Ovary (tissue), 9 donors: ENCODE data around the gene CENPO. TPM values are rescaled to one million over a fixed set of nuclear protein-coding genes. Genes with fewer than 3 reads are reported as not detected.

Source experiments
- DNase-seq, 5 donors: peaks; one replicate each; pipeline ENCODE4 v3.0.0-alpha.2; 2019 to 2020
- H3K27ac ChIP-seq, 2 donors: fragments of 200-600 bp; one replicate each; pipeline versions ENCODE4 v1.5.1 to v1.8.0; 2019 to 2022
- H3K27me3 ChIP-seq: fragments of 200-600 bp; one replicate; pipeline ENCODE4 v1.8.0; 2022
- H3K36me3 ChIP-seq: fragments of 200-600 bp; sonication (generic); one replicate; pipeline ENCODE4 v1.5.1; 2019
- H3K4me1 ChIP-seq: one replicate; pipeline ENCODE4 v1.8.1; 2013; ENCODE audit warnings: mild to moderate bottlenecking, moderate library complexity; ENCODE audit not compliant: insufficient read depth
- H3K4me3 ChIP-seq: fragments of 200-600 bp; sonication (generic); one replicate; pipeline ENCODE4 v1.5.1; 2017
- H3K9me3 ChIP-seq, 2 donors: fragments of 200-600 bp in 1 of 2; sonication (generic) in 1 of 2; one replicate each; pipeline versions ENCODE4 v1.5.1 to v1.8.1; 2013 to 2019; ENCODE audit warnings: mild to moderate bottlenecking in 1 of 2, moderate library complexity in 1 of 2
- EP300 ChIP-seq: sonication (generic); formaldehyde crosslinking; IDR thresholded peaks from one replicate; pipeline ENCODE4 v1.6.1; 2017; ENCODE audit warnings: antibody characterized with exemption
- POLR2A ChIP-seq: fragments of 450-650 bp; IDR thresholded peaks from one replicate; pipeline ENCODE4 v1.6.1; 2017; ENCODE audit warnings: antibody characterized with exemption, mild to moderate bottlenecking, moderate library complexity
- WGBS, 3 donors: extraction: QIAGEN DNeasy Blood & Tissue Kit in 1 of 3; methylation state at CpG; one replicate each; pipeline versions ENCODE4 v1.1.5 to v1.1.7; 2013 to 2017; 5-methylcytosine and 5-hydroxymethylcytosine counted together
- intact Hi-C, 4 donors: fragments of 100-400 bp; cut with DNase I; formaldehyde crosslinking; loops; one replicate each; pipeline versions ENCODE4 v1.11.0 to v1.15.1; 2022 to 2023
- polyA plus RNA-seq, 2 donors: library from polyadenylated mRNA; stranded (reverse); fragments of 200-250 nt in 1 of 2; fragments of 350-450 nt in 1 of 2; fragmentation: Illumina TruSeq in 1 of 2; extraction: RNeasy Lipid Tissue Mini Kit (QIAGEN cat#74804) in 1 of 2; gene quantifications; one replicate each; pipeline ENCODE4 v1.2.3, GENCODE V29; 2013 to 2014
- total RNA-seq, 7 donors: library from RNA; depleted of rRNA in 2 of 7; stranded (reverse); fragments of >200 nt in 2 of 7; fragmentation: NEBNext Ultra II Directional in 3 of 7; extraction: Animal tissue kit (Norgen Biotek cat#: 25700) in 3 of 7; gene quantifications; one replicate each; pipeline versions ENCODE4 v1.1.0 to v1.2.4, GENCODE V29; 2016 to 2023
- TF ChIP-seq, protein P1 (sequence below), 3 donors: fragments of 450-650 bp in 2 of 3; fragments of 200-600 bp in 1 of 3; IDR thresholded peaks; one replicate each; pipeline versions ENCODE4 v1.5.1 to v1.8.0; 2016 to 2022; ENCODE audit warnings: antibody characterized with exemption in 3 of 3, mild to moderate bottlenecking in 1 of 3
- donor health status: DM: no; HTN: no; CAD: no; lungs with moderate emphysema.
- donor health status: DM: no; HTN: no; CAD: no.
- donor health status: Bipolar disorder and iron deficiency.
- donor health status: DM: yes; HTN: yes; CAD: no.
- donor health status: DM: no; HTN: no; CAD: no.
- donor health status: DM: yes; HTN: yes; CAD: no.

CENPO gene
- total and polyA plus RNA-seq, 9 donors, result 1.0 to 4.7 (median 2.4) TPM

DNA sequence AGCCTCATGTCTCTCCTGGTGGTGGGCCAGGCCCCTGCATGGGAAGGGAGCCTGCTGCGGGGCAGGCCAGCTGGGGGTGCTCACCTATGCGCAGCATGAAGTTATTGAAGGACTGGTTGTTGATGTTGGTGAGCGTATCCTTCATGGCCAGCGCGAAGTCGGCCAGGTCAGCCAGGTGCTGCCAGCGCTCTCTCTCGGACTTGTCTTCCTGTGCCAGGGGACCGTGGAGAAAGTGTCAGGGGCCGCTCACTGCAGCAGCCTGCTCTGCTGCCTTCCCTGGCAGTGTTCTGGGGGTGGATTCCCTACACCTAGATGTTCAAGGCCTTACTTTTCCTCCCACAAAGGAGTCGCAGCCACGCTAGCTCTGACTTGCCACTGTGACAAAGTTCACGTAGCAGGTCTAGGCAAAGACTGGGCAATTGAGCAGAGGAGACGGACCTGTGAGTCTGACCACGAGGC lies 28.2 kb downstream of the CENPO start:
- Histone ChIP-seq H3K27me3 (no peaks in the 10 kb centered on the region), H3K4me3 (no peak overlapping the region), H3K27ac (no peak overlapping the region), H3K36me3 (peaks cover 3% of the 10 kb centered on the region), H3K9me3 (no peaks in the 10 kb centered on the region), H3K4me1 (peaks cover 2% of the 10 kb centered on the region)
- DNase-seq, result no peak
- TF ChIP-seq EP300 (no peak), POLR2A (no peak)
- TF ChIP-seq, protein P1, sequence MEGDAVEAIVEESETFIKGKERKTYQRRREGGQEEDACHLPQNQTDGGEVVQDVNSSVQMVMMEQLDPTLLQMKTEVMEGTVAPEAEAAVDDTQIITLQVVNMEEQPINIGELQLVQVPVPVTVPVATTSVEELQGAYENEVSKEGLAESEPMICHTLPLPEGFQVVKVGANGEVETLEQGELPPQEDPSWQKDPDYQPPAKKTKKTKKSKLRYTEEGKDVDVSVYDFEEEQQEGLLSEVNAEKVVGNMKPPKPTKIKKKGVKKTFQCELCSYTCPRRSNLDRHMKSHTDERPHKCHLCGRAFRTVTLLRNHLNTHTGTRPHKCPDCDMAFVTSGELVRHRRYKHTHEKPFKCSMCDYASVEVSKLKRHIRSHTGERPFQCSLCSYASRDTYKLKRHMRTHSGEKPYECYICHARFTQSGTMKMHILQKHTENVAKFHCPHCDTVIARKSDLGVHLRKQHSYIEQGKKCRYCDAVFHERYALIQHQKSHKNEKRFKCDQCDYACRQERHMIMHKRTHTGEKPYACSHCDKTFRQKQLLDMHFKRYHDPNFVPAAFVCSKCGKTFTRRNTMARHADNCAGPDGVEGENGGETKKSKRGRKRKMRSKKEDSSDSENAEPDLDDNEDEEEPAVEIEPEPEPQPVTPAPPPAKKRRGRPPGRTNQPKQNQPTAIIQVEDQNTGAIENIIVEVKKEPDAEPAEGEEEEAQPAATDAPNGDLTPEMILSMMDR (IDR thresholded peaks at IDR 0.05), result no peak
- WGBS, 3 donors, result 83 to 88% (median 88%) methylated on average over 15 of the region's 15 CpGs
- intact Hi-C loops, result loop anchor here in 1 of 4 donors (10.0 kb wide), 2 partner anchors 313 to 373 kb away; no protein-coding TSS in a partner anchor

DNA sequence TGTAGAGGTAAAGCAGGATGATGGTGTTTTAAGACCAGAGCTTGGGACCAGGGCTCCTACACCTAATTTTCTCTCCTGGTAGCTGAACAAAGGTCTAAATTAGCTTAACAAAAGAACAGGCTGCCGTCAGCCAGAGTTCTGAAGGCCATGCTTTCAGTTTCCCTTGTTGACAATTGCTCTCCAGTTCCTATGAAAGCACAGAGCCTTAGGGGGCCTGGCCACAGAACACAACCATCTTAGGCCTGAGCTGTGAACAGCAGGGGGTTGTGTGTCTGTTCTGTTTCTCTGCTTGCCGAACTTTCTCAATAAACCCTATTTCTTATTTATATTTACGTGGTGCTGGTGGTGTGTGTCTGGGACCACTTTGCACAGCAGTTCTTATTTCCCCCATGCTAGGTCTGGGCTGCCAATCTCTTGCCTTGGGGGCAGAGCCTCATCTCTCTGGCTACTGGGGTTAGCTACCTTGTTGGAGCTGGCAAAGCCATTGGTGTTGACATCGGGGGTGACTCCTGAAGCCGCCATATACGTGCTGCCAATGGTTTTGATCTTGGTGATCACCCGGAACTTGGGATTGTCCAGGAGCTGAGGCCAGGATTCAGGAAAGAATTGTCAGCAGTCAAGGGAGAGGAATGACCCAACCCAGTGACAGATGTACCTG lies 29.0 kb downstream of the CENPO start:
- no peaks in the 10 kb centered on the region for H3K27me3 ChIP-seq
- TF ChIP-seq, protein P1 (IDR thresholded peaks at IDR 0.05), result no peak
- no peak for TF ChIP-seq POLR2A
- TF ChIP-seq EP300, result no peak
- intact Hi-C loops, result loop anchor here in 1 of 4 donors (10.0 kb wide), 2 partner anchors 313 to 373 kb away; no protein-coding TSS in a partner anchor
- H3K4me3 ChIP-seq, result no peak overlapping the region
- peaks cover 3% of the 10 kb centered on the region for H3K36me3 ChIP-seq
- no peak for DNase-seq
- H3K27ac ChIP-seq, result no peak overlapping the region
- WGBS, 3 donors, result 80 to 87% (median 83%) methylated on average over 7 of the region's 7 CpGs
- H3K9me3 ChIP-seq, result no peaks in the 10 kb centered on the region
- peaks cover 2% of the 10 kb centered on the region for H3K4me1 ChIP-seq

DNA sequence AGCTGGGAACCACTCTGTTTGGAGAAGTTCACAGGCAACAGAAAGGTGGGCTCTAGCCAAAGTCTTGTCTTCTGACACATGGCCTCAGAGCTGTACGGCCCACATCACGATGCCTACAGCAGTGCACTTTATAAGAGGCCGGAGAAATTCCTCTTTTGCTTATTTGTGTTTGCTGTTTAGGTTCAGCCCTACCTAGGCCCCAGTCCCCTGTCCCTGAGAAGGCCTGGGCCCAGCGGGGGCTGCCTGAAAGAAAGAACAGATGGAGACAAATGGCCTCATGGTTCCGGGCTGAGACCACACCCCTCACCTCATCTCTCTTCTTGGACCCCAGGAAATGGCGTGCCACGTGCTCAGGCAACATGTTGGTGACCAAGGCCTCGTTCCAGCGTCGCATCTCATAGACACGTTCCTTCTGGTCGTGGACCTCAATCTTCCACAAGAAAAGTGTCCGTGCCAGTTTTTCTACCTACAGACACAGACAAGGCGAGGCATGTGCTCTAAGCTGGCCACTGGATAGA lies 30.9 kb downstream of the CENPO start:
- 93 to 96% (median 95%) methylated on average over 14 of the region's 14 CpGs for WGBS, 3 donors
- Histone ChIP-seq H3K27me3 (no peaks in the 10 kb centered on the region), H3K4me1 (no peaks in the 10 kb centered on the region), H3K36me3 (peaks cover 3% of the 10 kb centered on the region), H3K9me3 (no peaks in the 10 kb centered on the region), H3K27ac (no peak overlapping the region), H3K4me3 (no peak overlapping the region)
- no peak for TF ChIP-seq POLR2A
- no peak for TF ChIP-seq EP300
- TF ChIP-seq, protein P1 (IDR thresholded peaks at IDR 0.05), result no peak
- intact Hi-C loops, result loop anchor here in 1 of 4 donors (10.0 kb wide), 2 partner anchors 311 to 371 kb away; no protein-coding TSS in a partner anchor
- DNase-seq, result no peak

DNA sequence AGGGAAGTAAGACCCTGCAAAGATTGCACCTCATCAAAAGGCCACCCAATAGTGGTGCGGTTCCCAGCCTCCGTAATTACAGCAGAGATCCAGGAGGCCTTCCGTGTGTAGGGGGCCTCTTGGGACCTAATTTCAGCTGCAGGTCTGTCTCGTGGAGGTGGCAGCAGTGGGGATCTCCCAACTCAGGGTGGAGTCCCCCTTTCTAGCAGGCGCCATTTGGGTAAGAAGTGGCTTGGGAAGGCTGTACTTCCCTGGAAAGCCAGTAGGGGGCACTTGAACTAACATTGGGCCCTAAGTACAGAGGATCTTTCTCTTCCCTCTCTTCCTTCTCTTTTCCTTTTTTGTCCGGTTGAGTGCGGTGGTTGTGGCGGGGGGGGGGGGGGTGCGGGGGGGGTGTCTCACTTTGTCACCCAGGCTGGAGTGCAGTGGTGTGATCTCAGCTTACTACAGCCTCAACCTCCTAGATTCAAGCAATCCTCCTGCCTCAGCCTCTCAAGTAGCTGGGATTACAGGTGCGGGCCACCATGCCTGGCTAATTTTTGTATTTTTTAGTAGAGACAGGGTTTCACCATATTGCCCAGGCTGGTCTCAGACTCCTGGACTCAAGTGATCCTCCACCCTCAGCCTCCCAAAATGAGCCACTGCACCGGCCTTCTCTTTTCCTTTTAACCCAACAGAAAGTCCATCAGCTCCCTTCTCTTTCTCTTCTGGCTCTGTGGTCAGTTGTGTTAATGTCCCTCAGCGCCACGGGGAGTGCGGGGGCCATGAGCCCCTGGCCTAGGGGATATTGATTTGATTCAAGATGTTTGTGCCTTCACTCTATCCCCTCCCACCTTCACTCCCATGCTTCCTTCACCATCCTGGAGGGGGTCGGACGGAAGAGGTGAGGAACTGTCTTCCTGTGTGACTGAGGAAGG lies 32.0 kb downstream of the CENPO start:
- H3K4me3 ChIP-seq, result no peak overlapping the region
- no peaks in the 10 kb centered on the region for H3K4me1 ChIP-seq
- H3K36me3 ChIP-seq, result peaks cover 3% of the 10 kb centered on the region
- intact Hi-C loops, result loop anchor here (5.0 to 10.0 kb wide), 4 partner anchors 310 to 418 kb away; no protein-coding TSS in a partner anchor
- H3K9me3 ChIP-seq, result no peaks in the 10 kb centered on the region
- WGBS, 3 donors, result 87 to 88% (median 87%) methylated on average over 16 of the region's 16 CpGs
- no peaks in the 10 kb centered on the region for H3K27me3 ChIP-seq
- peak in 1 of 5 donors; percentile 4 for DNase-seq
- no peak for TF ChIP-seq POLR2A
- TF ChIP-seq, protein P1 (IDR thresholded peaks at IDR 0.05), result no peak
- H3K27ac ChIP-seq, result no peak overlapping the region
